ENCODE data around the gene ZSCAN4. TPM values are rescaled to one million over a fixed set of nuclear protein-coding genes. Genes with fewer than 3 reads are reported as not detected.

The ZSCAN4 gene, protein sequence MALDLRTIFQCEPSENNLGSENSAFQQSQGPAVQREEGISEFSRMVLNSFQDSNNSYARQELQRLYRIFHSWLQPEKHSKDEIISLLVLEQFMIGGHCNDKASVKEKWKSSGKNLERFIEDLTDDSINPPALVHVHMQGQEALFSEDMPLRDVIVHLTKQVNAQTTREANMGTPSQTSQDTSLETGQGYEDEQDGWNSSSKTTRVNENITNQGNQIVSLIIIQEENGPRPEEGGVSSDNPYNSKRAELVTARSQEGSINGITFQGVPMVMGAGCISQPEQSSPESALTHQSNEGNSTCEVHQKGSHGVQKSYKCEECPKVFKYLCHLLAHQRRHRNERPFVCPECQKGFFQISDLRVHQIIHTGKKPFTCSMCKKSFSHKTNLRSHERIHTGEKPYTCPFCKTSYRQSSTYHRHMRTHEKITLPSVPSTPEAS
- not detected for total RNA-seq

DNA sequence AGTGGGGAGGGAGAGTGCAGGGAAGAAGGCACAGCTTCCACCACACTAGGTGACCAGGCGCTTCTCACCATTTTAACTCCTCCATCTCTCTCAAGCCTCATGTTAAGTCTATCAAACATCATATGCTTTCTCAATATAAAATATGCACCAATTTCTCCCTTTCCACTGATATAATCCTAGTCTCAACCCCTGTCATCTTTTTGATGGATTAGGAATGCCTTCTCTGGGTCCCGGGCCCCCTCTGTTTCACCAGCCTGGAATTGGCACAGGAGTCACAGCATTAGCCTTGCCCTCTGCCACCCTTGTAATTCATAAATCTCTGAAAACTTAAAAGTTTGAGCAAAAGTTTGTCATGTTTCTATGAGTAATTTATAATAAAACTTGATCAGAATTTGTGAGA is at the start of gene ZSCAN4:
ZSCAN4 (plus strand) TSS at position 301 of the 400 bp plus-strand sequence. CDS start 7,211 bp downstream, outside the sequence.
- CTCF ChIA-PET, result no interaction called here
- POLR2A ChIA-PET, result no interaction called here

DNA sequence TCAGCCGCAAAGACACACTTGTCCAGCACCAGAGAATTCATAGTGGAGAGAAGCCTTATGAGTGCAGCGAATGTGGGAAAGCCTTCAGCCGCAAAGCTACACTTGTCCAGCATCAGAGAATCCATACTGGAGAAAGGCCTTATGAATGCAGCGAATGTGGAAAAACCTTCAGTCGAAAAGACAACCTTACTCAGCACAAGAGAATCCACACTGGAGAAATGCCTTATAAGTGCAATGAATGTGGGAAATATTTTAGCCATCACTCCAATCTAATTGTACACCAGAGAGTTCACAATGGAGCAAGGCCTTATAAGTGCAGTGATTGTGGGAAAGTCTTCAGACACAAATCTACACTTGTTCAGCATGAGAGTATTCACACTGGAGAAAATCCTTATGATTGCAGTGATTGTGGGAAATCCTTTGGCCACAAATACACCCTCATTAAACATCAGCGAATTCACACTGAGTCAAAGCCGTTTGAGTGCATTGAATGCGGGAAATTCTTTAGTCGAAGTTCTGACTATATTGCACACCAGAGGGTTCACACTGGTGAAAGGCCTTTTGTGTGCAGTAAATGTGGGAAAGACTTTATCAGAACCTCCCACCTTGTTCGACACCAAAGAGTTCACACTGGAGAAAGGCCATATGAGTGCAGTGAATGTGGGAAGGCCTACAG is 47.9 kb upstream of the ZSCAN4 start:
- POLR2A ChIA-PET, result no interaction called here

DNA sequence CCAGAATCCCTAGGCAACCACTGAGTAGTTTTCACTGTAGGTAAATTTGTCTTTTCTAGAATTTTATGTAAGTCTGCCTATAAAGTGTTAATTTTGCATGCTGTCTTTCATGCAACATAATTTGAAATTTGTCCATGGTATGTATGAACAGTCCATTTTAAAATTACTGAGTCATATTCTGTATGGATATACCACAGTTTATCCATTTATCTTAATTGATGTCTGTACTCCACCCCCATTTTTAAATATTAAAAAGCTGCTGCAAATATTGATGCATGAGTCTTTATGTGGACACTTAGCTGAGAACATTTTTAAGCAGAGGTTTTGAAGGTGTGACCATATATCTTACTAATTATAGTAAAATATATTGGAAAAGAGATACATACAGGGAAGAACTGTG is 45.6 kb upstream of the ZSCAN4 start:
- CTCF ChIA-PET, result no interaction called here
- POLR2A ChIA-PET, result interaction anchor here (0.7 kb wide), 1 partner anchor 10 kb away, joined by 3 read pairs; the partner anchor contains the start of gene ZNF211

More for the DNA sequence above, 47.9 kb upstream of the ZSCAN4 start:
- CTCF ChIA-PET, result no interaction called here

DNA sequence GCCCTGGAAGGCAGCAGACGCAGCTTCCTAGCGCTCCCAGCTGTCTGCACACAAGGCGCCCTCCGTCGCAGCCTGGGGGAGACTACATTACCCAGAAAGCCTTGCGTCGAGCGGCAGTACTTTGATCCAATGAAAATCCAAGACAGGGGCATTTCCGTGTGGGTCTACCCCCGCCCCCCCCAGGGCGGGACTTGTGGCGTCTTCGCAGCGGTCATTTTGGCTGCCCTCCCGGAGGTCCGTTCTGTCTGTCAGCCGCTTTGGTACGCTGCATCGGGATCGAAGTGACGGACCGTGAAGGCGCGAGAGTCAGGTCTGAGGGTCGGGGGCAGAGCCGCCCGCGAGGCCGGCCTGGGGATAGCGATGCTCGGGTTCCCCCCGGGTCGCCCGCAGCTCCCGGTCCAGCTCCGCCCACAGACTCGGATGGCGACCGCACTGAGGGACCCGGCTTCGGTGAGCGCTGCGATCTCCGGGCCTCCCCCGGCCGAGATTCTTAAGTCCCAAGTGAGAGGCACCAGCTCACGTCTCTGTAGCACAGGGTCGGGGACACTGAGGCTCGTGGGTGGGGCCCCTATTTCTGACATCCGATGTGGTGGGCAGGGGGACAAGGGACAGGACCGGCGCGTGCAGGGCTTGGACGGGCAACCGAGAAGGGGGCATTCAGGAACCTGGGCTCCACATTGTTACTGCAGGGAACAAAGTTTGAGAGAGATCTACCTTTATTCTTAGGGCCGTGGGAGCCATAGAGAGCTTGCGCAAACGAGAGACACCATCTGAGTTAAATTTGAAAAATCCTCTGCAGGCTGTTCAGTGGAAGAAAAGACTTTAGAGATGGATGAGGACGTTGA is 35.5 kb upstream of the ZSCAN4 start, which contains the start of gene ZNF211:
ZNF211 (plus strand) TSS at position 182 of the 845 bp plus-strand sequence; CDS start at position 361, 179 bp downstream.
- POLR2A ChIA-PET, result interaction anchor here (0.6 to 1.5 kb wide), 4 partner anchors 10 to 512 kb away, joined by 3 read pairs; partner anchors contain the start of genes ZNF154 and ZNF551
- CTCF ChIA-PET, result interaction anchor here (2.2 kb wide), 1 partner anchor 49 kb away, joined by 4 read pairs; the partner anchor contains the start of gene ZNF551

DNA sequence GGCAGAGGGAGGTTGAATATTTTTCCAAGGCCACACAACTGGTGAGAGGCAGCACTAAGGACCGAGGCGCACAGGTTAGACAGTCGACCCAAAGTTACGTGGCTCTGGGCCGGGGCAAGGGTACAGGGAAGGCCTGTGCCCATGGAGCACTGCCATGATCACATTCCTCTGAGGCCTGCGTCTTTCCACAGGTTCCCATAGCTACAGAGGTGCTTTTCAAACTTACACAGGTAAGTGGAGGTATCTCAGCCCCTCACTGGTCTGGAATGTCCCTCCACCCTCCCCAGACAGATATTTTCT is 35.0 kb upstream of the ZSCAN4 start:
- CTCF ChIA-PET, result interaction anchor here (2.2 kb wide), 1 partner anchor 48 kb away, joined by 4 read pairs; the partner anchor contains the start of gene ZNF551
- POLR2A ChIA-PET, result interaction anchor here (0.6 to 1.5 kb wide), 3 partner anchors 10 to 512 kb away, joined by 3 read pairs; partner anchors contain the start of gene ZNF551

DNA sequence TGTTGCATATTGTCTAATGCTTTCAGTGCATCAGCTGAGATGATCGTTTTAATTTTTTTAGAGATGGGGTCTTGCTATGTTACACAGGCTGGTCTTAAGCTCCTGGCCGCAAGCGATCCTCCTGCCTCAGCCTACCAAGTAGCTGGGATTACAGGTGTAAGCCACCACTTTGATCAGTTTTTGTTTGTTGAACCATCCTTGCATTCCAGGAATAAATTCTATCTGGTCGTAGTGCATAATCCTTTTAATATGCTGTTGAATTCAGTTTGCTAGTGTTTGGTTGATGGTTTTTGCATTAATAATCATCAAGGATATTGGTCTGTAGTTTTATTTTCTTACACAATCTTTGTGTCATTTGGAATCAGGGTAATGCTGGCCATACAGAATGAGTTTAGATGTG is 31.4 kb upstream of the ZSCAN4 start:
- POLR2A ChIA-PET, result no interaction called here
- CTCF ChIA-PET, result no interaction called here

DNA sequence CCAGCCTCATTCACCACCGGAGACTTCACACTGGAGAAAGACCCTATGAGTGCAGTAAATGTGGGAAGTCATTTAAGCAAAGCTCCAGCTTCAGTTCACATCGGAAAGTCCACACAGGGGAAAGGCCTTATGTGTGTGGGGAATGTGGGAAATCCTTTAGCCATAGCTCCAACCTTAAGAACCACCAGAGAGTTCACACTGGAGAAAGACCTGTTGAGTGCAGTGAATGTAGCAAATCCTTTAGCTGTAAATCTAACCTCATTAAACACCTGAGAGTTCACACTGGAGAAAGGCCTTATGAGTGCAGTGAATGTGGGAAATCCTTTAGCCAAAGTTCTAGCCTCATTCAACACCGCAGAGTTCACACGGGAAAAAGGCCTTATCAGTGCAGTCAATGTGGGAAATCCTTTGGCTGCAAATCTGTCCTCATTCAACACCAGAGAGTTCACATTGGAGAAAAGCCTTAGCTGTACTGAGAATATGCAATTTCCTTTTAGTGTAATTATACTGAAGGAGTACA is 27.0 kb upstream of the ZSCAN4 start:
- CTCF ChIA-PET, result interaction anchor here (1.1 kb wide), 1 partner anchor 12 kb away, joined by 4 read pairs; no protein-coding TSS in a partner anchor
- POLR2A ChIA-PET, result no interaction called here

DNA sequence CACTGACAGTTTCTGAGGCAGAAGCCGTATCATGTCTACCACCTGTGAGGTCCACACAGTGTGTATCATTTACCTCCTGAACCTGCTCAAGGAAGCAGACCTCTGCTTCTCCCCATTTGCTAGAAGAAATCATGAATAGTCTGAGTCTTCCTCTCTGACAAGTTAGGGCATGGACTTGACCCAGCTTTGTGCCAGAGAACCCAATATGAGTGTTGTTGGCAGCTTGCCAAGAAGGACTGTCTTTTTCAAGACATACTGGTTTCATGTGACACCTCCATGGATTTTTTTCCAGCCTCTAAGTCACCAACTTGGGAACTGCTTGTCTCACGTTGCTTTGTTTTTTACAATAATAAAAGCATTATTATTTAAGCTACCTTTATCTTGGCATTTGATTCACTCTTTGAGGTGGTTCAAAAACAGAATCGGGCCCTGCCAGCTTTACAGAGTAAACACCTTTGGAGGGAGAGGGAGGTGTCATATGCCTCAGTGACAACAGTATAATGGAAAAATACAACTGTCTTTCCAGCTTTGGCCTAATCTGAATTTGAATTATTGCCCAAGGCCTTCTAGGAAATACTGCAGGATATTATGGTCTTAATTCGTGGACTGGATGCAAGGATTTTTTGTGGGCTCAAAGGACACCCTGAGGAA is 26.2 kb upstream of the ZSCAN4 start:
- CTCF ChIA-PET, result interaction anchor here (0.6 to 1.1 kb wide), 2 partner anchors 13 to 229 kb away, joined by 4 read pairs; no protein-coding TSS in a partner anchor
- POLR2A ChIA-PET, result no interaction called here

DNA sequence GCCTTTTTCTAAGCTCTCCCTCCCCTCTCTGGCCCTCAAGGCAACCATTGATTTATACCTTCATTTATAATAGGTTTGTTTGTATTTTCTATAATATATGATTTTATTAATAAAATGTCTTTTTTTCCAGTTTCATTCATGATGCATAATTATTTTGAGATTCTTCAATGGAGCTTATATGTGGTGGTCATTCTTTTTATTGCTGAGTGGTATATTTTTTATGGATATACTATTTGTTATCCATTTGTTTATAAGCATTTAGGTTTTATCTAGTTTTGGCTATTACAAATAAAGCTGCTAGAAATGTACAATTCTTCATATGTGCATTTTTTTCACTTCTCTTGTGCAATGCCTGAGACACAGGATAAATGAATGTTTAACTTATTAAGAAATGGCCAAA is 25.0 kb upstream of the ZSCAN4 start:
- CTCF ChIA-PET, result no interaction called here
- POLR2A ChIA-PET, result no interaction called here

DNA sequence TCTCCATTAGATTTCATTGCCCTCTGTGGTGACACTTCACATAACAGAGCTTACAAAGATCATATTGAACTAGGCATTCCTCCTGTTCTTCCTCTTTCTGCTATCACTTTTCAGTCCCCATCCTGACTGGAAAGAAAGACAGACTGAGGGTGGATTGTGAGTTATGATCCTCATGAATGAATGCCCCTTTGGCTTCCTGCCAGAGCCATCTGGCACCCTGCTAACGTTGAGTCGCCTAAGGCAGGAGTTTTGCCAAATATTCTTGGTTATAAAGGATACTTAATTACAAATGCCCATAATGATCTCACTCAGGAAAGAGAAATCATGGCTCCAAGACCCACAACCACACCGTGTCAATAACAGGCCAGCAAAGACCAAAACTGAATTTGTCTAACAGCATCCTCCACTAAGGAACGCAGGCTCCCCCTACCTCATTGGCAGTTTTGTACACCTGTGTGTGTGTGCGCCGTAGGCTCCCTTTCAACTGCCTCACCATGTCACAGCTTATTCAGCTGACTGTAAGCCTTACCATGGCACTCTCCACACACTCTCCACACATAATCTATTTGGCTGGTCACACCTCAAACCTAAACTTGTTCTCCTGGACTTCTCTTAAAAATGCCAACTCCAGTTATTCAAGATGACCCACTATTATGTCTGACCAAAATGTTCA is 20.3 kb upstream of the ZSCAN4 start:
- ChIA-PET POLR2A (no interaction called here), CTCF (no interaction called here)

DNA sequence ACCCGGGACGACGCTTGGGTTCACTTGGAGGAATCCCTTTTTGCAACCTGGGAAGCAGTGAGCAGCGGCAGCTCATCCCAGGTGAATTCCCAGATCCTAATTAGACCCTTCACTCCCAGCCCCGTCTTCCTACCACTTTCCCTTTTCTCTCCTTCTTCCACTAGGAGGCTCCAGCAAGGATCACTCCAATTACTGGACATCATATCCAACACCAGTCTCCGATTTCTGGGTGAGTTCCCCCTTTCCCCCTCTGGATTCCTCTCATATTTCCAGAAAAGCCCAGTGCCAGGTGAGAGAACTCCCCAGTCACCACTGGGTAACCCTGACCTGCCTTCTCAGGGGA is 17.1 kb upstream of the ZSCAN4 start:
- POLR2A ChIA-PET, result no interaction called here
- CTCF ChIA-PET, result no interaction called here

DNA sequence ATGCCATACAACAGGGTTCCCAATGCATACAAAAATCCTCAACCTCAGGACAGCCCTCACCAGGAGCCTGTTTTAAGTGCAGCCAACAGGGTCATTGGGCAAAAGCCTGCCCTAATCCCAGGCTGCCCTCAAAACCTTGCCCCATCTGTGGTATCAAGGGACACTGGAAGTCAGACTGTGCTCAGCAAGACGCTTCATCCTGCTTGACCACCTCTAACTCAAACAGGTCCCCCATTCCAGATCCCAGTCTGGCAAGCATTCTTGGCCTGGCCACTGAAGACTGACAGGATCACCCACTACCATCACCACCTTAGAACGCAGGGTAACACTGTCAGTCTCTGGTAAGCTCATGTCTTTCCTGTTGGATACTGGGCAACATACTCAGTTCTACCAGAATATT is 15.0 kb upstream of the ZSCAN4 start:
- POLR2A ChIA-PET, result no interaction called here
- CTCF ChIA-PET, result no interaction called here

DNA sequence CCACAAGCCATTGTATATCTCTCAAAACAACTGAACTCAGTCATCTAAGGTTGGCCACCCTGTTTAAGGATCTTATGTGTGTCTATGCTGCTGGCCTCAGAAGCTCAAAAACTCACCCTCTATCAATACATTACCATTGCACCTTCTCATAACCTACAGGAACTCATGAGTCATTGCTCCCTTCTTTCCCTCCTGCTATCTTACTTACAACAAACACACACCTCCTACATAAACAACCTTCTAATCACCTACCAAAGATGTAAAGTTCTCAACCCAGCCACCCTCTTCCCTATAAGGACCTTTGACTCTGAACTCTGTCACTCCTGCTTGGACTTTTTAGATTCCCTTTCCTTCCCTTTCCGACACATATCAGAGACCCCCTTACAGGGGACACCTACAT is 13.3 kb upstream of the ZSCAN4 start:
- POLR2A ChIA-PET, result no interaction called here
- CTCF ChIA-PET, result no interaction called here

DNA sequence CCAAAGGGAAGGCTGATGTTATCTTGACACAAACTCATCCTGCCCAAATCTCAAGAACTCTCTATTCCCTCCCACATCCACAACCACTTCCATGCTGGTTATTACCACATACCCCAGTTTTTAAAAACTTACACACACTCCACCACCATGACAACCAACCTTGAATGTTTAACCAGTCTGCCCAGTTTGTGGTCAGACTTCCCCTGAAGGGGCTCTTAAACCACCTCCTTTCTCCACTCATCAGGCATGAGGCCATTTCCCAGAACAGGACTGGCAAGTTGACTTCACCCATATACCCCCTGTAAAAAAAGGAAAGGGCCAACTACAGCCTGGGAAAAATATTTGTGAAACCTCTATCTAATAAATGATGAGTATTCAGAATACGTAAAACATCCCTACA is 12.4 kb upstream of the ZSCAN4 start:
- ChIA-PET POLR2A (no interaction called here), CTCF (no interaction called here)

DNA sequence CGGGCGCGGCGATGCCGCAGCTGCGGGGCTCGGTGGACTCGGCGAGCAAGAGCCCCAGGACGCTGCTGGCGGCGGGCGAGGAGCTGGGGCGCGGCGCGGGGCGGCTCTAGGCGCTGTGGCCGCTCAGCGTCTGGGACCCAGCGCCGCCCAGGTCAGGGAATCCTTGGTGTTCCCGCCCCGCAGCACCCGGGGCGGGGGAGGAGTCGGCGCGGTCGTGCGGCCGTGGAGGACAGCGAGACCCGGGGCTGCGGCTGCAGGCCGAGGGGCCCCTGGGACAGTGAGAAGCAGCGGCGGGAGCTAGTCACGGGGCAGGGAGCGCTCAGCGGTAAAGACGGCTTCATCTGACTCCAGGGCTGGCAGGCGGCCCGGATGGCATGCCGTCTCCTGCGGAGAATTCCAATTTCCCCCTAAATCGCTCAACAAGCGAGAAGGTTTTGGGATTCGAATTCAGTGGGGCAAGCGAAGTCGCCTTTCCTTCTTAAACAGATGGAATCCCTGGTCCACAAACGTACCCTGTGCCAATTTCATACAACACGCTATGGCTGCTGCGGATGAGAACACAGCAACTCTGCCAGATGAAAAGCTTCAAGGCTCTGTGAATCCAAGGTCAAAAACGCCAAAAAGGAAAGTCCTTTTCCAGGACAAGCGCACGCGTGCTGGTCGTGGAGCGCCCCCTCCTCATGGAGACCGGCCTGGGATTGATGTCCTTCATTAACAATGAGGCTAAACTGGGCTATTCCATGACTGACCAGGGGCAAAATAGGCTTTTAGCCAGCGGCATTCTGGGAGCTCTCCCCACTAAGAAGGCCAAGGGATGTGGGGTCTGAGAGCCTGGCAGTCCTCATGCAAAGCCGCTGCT is 4.2 kb upstream of the ZSCAN4 start:
- ChIA-PET CTCF (no interaction called here), POLR2A (interaction anchor here (0.5 to 0.6 kb wide), 2 partner anchors 252 to 381 kb away, joined by 3 read pairs; no protein-coding TSS in a partner anchor)

DNA sequence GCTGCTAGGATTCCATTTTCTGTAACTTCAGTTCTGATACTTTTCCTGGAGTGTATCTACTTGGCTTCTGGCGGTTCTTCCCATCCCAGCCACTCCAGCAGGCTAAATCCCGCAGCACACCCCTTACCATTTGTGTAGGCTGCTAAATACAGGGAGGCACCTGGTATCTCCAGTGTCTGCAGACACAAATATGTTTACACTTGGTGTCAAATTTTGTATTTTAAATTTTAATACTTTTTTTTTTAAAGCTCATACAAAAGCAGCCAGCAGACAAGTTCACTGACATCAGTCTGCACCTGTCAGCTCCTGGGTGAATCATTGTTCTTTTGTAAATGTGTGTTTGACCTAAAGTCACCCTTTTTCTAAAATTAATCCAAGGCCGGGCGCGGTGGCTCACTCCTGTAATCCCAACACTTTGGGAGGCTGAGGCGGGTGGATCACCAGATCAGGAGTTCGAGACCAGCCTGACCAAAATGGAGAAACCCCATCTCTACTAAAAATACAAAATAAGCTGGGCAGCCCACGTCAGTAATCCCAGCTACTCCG is 3.4 kb upstream of the ZSCAN4 start:
- CTCF ChIA-PET, result no interaction called here

DNA sequence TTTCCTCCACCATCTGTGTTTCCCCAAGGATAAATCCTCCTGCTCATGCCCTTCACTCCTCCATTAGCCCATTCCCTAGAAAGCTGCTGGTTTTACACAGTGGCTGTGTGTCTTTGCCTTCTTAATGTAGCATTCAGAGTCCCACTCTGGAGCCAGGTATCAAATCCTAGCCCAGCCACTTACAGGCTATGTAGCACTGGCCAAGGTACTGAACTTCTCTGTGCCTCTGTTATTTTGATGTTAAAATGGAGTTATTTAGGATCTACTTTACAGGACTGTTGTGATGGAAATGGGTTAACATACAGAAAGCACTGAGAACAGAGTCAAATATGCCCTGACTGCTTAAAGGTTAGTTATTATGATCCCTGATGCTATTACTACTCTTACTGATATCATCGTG is 1.5 kb upstream of the ZSCAN4 start:
- POLR2A ChIA-PET, result no interaction called here
- CTCF ChIA-PET, result no interaction called here

More for the DNA sequence above, 3.4 kb upstream of the ZSCAN4 start:
- POLR2A ChIA-PET, result no interaction called here
